ENCODE results near the gene LRMDA.

Gene LRMDA

DNA sequence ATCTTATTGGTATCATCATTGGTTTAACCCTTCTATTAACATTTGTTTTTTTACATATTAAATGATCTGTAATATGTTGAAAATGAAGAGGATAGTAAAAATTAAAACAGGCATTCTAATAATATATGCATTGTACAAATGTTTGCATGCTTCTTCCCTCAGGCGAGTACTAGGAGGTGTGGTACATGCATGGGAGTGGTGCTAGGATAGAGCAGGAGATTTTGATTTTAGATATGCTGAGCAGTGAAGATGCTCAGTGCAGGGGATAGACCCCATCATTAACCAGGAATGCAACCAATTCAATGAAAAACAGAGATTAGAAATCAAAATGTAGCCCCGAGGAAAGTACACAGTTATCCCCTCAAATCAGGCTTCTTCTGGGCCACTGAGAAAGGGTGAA is 916.4 kb downstream of the LRMDA start:
- TF ChIP-seq CTCF (conservative IDR thresholded peaks at IDR 0.05; ENCODE audit: low read length) (no peak), EZH2phosphoT487 (IDR thresholded peaks at IDR 0.05; ENCODE audit: borderline replicate concordance) (no peak)
- no peaks in the 10 kb centered on the region for H3K36me3 ChIP-seq (ENCODE audit: insufficient read depth, low read length)

GRCh38 chr10:76350583-76350982 is 919.2 kb downstream of the LRMDA start:
- H3K9me3 ChIP-seq (ENCODE audit: insufficient read depth, low read depth, low read length) = no peaks in the 10 kb centered on the region
- TF ChIP-seq CTCF (conservative IDR thresholded peaks at IDR 0.05; ENCODE audit: low read length) (no peak), EZH2phosphoT487 (IDR thresholded peaks at IDR 0.05; ENCODE audit: borderline replicate concordance) (no peak)
- no peaks in the 10 kb centered on the region for H3K36me3 ChIP-seq (ENCODE audit: insufficient read depth, low read length)
- H2AFZ ChIP-seq (ENCODE audit: low read length) = no peak overlapping the region
- no peaks in the 10 kb centered on the region for H3K4me1 ChIP-seq (ENCODE audit: insufficient read depth, low read length, poor library complexity, severe bottlenecking)
- no peak overlapping the region for H3K4me2 ChIP-seq (ENCODE audit: low read depth, low read length, poor library complexity, severe bottlenecking)
- H3K79me2 ChIP-seq (ENCODE audit: insufficient read depth, low read length) = no peaks in the 10 kb centered on the region
- no peaks in the 10 kb centered on the region for H3K27me3 ChIP-seq (ENCODE audit: insufficient read depth, low read length, poor library complexity, severe bottlenecking)
- no peaks in the 10 kb centered on the region for H3F3A ChIP-seq (ENCODE audit: low read depth)
- no peaks in the 10 kb centered on the region for H3K9me2 ChIP-seq (replicated peaks; ENCODE audit: low read depth, low read length)
- no peaks in the 10 kb centered on the region for H4K20me1 ChIP-seq (ENCODE audit: insufficient read depth, low read length, poor library complexity, severe bottlenecking)
- no peak overlapping the region for H3K4me3 ChIP-seq (ENCODE audit: low read length, poor library complexity, severe bottlenecking)
- H3K9ac ChIP-seq (ENCODE audit: low read depth, low read length, poor library complexity, severe bottlenecking) = no peak overlapping the region

More for the DNA sequence above, 916.4 kb downstream of the LRMDA start:
- H3K27me3 ChIP-seq (ENCODE audit: insufficient read depth, low read length, poor library complexity, severe bottlenecking) = no peaks in the 10 kb centered on the region
- peaks cover 7% of the 10 kb centered on the region; the same call in 1 of the 2 replicates for H3K9me3 ChIP-seq (ENCODE audit: insufficient read depth, low read depth, low read length)
- no peaks in the 10 kb centered on the region for H3F3A ChIP-seq (ENCODE audit: low read depth)
- no peak overlapping the region for H3K9ac ChIP-seq (ENCODE audit: low read depth, low read length, poor library complexity, severe bottlenecking)
- no peak overlapping the region for H2AFZ ChIP-seq (ENCODE audit: low read length)
- no peak overlapping the region for H3K4me3 ChIP-seq (ENCODE audit: low read length, poor library complexity, severe bottlenecking)
- H3K9me2 ChIP-seq (replicated peaks; ENCODE audit: low read depth, low read length) = no peaks in the 10 kb centered on the region
- no peaks in the 10 kb centered on the region for H3K79me2 ChIP-seq (ENCODE audit: insufficient read depth, low read length)
- no peak overlapping the region for H3K4me2 ChIP-seq (ENCODE audit: low read depth, low read length, poor library complexity, severe bottlenecking)
- H3K4me1 ChIP-seq (ENCODE audit: insufficient read depth, low read length, poor library complexity, severe bottlenecking) = peaks cover 3% of the 10 kb centered on the region
- H4K20me1 ChIP-seq (ENCODE audit: insufficient read depth, low read length, poor library complexity, severe bottlenecking) = no peaks in the 10 kb centered on the region

DNA sequence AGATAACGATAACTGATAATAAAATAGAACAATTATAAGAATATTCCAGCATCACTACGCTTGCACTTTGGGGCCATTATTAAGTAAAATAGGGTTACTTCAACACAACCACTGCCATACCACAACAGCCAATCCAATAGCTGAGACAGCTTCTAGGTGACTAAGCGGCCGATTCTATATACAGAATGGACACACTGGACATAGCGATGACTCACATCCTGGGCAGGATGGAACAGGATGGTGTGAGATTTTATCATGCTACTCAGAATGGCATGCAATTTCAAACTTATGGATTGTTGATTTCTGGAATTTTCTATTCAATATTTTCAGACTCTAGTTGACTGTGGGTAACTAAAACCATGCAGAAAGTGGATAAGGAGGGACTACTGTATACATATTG is 920.9 kb downstream of the LRMDA start:
- H3K9me3 ChIP-seq (ENCODE audit: insufficient read depth, low read depth, low read length) = no peaks in the 10 kb centered on the region
- H3K4me1 ChIP-seq (ENCODE audit: insufficient read depth, low read length, poor library complexity, severe bottlenecking) = no peaks in the 10 kb centered on the region
- no peaks in the 10 kb centered on the region for H3K27me3 ChIP-seq (ENCODE audit: insufficient read depth, low read length, poor library complexity, severe bottlenecking)
- H4K20me1 ChIP-seq (ENCODE audit: insufficient read depth, low read length, poor library complexity, severe bottlenecking) = no peaks in the 10 kb centered on the region
- no peak overlapping the region for H3K4me3 ChIP-seq (ENCODE audit: low read length, poor library complexity, severe bottlenecking)
- no peaks in the 10 kb centered on the region for H3K36me3 ChIP-seq (ENCODE audit: insufficient read depth, low read length)
- no peak overlapping the region for H3K4me2 ChIP-seq (ENCODE audit: low read depth, low read length, poor library complexity, severe bottlenecking)
- H2AFZ ChIP-seq (ENCODE audit: low read length) = no peak overlapping the region
- H3K79me2 ChIP-seq (ENCODE audit: insufficient read depth, low read length) = no peaks in the 10 kb centered on the region
- H3F3A ChIP-seq (ENCODE audit: low read depth) = no peaks in the 10 kb centered on the region
- no peak overlapping the region for H3K9ac ChIP-seq (ENCODE audit: low read depth, low read length, poor library complexity, severe bottlenecking)
- TF ChIP-seq CTCF (conservative IDR thresholded peaks at IDR 0.05; ENCODE audit: low read length) = no peak
- TF ChIP-seq EZH2phosphoT487 (IDR thresholded peaks at IDR 0.05; ENCODE audit: borderline replicate concordance) = no peak
- no peaks in the 10 kb centered on the region for H3K9me2 ChIP-seq (replicated peaks; ENCODE audit: low read depth, low read length)

Measured in Loucy (cell line).